SHP77 treated with DMSO at 0.1 percent for 48 hours (cell line): ENCODE data around the gene NPC1L1.

Experiments used
- DNase-seq: peaks from one replicate; lab custom pipeline; 2025; lab: John Stamatoyannopoulos, UW

Gene NPC1L1

DNA sequence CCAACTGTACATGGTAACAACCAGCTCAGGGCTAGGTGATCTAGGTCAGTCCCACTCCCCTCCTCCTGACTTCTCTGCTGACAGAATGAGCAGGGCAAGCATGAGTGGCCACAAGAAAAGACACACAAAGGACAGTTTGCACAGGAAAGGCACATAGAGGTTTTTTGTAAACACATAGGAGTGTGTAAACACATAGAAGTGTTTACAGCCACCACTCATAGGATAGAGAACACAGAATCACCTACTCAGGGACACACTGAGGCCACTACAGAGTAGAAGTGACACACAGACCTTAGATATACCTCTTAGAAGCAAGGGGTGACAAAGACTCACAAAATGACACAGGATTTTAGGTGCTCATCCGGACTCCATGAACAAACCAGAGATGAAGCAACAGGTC is 69.7 kb downstream of the NPC1L1 start:
- no peak for DNase-seq

DNA sequence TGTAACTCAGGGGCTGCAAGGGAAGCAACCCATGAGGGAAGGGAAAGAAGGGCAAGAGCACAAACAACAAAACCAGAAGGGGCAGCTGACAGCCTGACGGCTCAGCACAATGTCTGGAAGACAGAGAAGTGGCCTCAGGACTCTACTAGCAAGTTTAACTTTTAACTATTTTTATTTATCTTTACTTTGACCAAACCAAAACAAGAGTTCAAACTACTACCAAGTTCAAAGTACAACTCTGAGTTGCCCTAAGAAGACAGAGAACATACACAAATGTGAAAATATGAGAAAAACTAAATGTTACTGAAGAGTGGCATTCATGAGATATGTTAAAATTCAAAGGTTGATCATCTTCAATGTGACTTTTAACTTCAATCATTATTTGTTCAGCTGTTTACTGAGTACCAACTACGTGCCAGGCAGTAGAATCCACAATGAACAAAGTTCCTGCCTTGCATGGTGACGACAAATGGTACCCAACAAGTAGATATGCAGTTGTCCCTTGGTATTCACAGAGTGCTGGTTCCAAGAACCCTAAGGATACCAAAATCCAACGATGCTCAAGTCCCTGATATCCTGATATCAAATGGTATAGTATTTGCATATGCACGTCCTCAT is 70.4 kb downstream of the NPC1L1 start:
- DNase-seq: no peak

DNA sequence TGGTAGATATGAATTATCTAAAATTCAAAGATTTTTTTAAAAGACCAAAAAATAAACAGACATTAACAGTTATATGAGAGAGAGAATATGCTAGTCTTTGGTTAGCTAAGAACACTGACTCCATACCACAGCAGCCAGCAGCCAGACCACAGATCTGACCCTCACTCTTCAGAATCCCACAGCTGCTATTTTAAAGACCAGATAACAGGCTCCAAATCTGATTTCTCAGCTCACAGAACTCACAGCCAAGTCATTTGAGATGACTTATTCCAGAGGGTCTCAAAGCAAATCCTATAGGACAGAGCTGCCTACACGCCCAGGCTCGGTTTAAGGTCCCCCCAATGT is 71.0 kb downstream of the NPC1L1 start:
- no peak for DNase-seq

DNA sequence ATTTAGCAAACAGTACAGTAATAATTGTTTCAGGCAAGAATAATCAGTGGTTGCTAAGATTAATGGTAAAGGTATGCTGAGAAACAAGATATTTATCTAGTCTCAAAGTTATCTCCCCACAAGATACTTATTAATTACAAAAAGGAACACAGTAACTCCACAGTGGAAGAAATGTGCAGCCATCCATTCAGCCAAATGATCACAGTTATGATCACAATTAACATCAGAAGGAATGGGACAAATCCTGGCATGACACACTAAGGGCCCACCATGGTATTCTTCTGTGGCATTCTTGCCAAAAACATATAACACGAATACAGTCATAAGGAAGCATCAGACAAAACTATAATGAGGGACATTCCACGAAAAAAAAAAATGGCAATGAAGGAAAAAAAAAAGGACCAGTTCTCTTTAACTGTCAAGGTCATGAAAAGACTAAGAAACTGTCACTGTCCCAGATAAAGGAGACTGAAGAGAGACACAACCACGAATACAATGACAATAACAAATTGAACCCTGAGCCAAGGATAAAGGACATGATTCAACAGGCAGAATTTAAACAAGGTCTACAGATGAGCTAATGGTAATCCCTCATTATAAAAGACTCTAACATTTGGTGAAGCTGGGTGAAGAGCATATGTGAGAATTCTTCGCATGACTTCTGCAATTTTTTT is 71.5 kb downstream of the NPC1L1 start:
- DNase-seq: no peak

DNA sequence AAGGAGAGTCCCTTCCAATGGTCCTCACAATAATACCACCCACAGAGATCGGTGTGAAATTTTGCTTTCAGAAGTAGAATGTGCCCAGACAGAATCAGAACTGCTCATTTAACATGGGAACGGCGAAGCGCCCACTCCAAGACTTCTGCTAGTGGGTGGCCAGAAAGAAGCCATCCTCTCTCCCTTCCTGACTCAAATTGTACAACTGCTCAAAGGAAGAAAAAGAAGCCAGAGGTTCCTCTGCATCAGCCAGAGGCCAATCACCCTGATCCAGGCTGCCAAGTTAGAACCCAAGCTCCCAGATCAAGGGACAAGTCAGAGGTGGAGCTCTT is 73.9 kb downstream of the NPC1L1 start:
- no peak for DNase-seq

DNA sequence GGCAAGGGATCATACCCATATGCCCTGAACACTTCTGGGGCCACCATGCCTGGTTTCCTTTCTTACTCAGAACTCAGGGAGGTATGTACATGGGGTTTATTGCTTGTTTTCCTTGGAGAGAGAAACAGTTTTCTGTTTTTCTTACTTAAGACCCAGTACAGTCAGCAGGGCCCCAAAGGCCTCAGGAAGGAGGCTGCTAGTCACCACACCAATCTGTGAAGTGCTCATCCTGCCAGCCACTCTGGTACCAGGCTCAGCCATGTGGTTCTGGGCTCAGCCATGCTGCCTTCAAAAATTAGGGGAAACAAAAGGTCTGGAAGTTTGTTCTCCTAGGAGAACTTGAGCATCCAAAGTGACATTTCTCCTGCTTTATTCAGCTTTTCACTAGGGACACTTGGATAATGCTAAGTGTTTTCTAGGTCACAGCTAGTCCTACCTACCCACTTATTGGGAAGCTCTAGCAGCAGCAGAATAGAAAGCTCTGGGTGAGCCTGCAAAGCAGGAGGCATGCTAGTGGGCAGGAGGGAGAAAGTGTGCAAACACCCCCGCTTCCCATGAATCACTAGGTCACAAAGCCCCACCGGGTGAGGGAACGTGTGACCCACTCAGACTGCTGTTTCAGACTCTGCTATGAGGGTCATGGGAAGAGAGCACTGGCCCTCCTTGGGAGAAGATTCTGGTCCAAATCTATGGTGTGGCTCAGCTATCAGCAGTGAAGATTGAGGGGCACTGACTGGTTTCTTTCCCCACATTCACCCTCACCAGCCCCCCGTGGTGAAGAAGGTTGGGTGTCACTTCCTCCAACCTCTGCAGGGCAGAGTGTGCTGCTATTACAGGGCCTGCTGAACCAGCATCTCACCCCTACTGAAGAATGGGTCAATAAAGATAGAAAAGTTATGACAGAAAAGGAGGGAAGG is 74.6 kb downstream of the NPC1L1 start:
- no peak for DNase-seq

DNA sequence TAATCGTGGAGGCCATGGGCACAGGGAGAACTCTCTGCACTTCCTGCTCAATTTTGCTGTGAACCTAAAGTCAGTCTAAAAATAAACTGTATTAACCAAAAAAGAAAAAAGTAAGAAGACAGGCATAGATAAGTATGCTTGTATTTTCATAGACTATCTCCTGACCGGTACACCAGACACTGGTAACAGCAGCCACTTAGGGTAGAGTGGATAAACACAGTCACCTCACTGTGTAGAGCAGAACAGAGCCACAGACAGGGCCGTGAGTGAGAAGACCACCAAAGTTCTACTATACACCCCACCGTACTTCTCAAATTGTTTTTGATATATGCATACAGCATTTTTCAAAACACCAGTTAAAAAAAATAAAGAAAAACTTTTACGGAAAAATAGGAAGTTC is 75.6 kb downstream of the NPC1L1 start:
- no peak for DNase-seq

DNA sequence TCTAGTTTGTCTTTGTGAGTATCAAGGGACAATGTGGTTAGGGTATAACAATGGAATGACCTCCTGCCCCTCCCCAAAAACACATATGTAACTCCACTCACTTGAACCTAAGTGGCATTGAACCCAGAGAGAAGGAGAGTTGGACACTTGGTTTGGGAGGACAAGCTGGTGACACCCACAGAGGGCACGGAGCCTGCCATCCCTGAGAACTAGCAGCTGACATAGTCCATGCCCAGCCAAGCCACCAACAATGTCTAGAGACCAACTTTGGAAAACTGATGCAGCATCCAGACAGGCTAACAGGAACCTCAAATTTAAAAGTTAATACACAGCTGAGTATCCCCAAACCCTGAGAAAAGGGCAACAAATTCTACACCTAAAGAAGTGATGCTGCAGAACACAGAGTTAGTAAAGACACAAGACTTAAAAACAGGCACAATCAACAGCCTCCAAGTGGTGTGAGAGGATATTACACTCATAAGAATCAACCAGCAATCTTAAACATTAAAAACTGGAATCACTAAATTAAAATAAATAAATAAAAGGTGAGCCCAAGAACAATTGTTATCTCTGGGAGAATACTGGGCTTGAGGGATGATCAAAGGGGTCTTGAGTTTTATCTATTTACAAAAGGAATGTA is 77.8 kb downstream of the NPC1L1 start:
- DNase-seq: no peak
